HepG2 (cell line): Measurements from ENCODE around the gene OSBPL10. TPM values are rescaled to one million over a fixed set of nuclear protein-coding genes. Genes with fewer than 3 reads are reported as not detected.

Experiments used
- ATAC-seq: fragments of 200-7000 bp; cut with Tn5 transposase; 3 replicates; pipeline ENCODE4 v1.9.1; 2020; ENCODE audit warnings: mild to moderate bottlenecking, moderate library complexity
- BruUV-seq: library from RNA; stranded (reverse); fragments of 400-500 nt; replicated peaks from 2 replicates; lab custom pipeline; 2021; lab: Mats Ljungman, UMichigan
- CTCF ChIA-PET: fragments of 300-600 bp; formaldehyde crosslinking; extraction: SDS; loops from one replicate; lab custom pipeline; 2021; ENCODE audit warnings: low total read pairs, inconsistent platforms, low intra/inter-chr PET ratio; lab: Yijun Ruan, JAX
- POLR2A ChIA-PET: fragments of 350-600 bp; sonication (Branson Sonifier 250); formaldehyde crosslinking; loops from one replicate; lab custom pipeline; 2020; ENCODE audit warnings: antibody characterized with exemption, inconsistent platforms; lab: Yijun Ruan, JAX
- DNase-seq: peaks from one replicate; pipeline ENCODE4 v3.0.0-alpha.2; 2015; ENCODE audit warnings: low spot score
- FAIRE-seq: peaks from 3 replicates; lab custom pipeline; 2011; peaks lifted over from hg19 to GRCh38; lab: Jason Lieb, UNC
- H2AFZ ChIP-seq: one replicate; pipeline ENCODE4 v1.6.1; 2011; ENCODE audit warnings: low read length, inconsistent platforms
- H3K27ac ChIP-seq: fragments of 300-600 bp; 3 replicates; pipeline ENCODE4 v1.8.0; 2011; ENCODE audit warnings: mixed run types, mild to moderate bottlenecking, mixed read lengths, low read length, inconsistent platforms; ENCODE audit not compliant: insufficient read depth; ENCODE audit errors: extremely low read length
- H3K27me3 ChIP-seq, 2 experiments: fragments of 200-600 bp in 1 of 2; 2 replicates in 1 of 2; 3 replicates in 1 of 2; pipeline versions ENCODE4 v1.6.0 to v1.8.0; 2011; ENCODE audit warnings: low read length in 2 of 2, mild to moderate bottlenecking in 2 of 2, moderate library complexity in 2 of 2, inconsistent platforms in 1 of 2; ENCODE audit not compliant: insufficient read depth in 2 of 2, control insufficient read depth in 1 of 2
- H3K36me3 ChIP-seq, 2 experiments: fragments of 200-600 bp in 1 of 2; replicated peaks in 1 of 2; 2 replicates in 1 of 2; 3 replicates in 1 of 2; pipeline versions ENCODE4 v1.5.1 to v1.8.0; 2011; ENCODE audit warnings: low read length in 2 of 2, inconsistent platforms in 1 of 2; ENCODE audit not compliant: insufficient read depth in 2 of 2, control insufficient read depth in 1 of 2
- H3K4me1 ChIP-seq: 2 replicates; pipeline ENCODE4 v1.5.1; 2012; ENCODE audit warnings: low read length, inconsistent platforms; ENCODE audit not compliant: insufficient read depth
- H3K4me2 ChIP-seq: 2 replicates; pipeline ENCODE4 v1.6.0; 2011; ENCODE audit warnings: low read depth, low read length, inconsistent platforms
- H3K4me3 ChIP-seq, 3 experiments: fragments of 200-600 bp in 1 of 3; sonication (generic), shearing (Covaris generic) in 1 of 3; replicated peaks in 1 of 3; 2 replicates each; pipeline ENCODE4 v1.5.1; 2011 to 2016; ENCODE audit warnings: low read length in 3 of 3, inconsistent platforms in 2 of 3, low read depth in 2 of 3, mild to moderate bottlenecking in 2 of 3, control low read depth in 1 of 3, mixed read lengths in 1 of 3; ENCODE audit not compliant: insufficient read depth in 1 of 3
- H3K79me2 ChIP-seq: one replicate; pipeline ENCODE4 v1.6.1; 2011; ENCODE audit warnings: low read length, inconsistent platforms; ENCODE audit not compliant: insufficient read depth
- H3K9ac ChIP-seq: 2 replicates; pipeline ENCODE4 v1.6.0; 2011; ENCODE audit warnings: mild to moderate bottlenecking, low read depth, low read length, inconsistent platforms; ENCODE audit not compliant: insufficient read depth
- H3K9me3 ChIP-seq: 2 replicates; pipeline ENCODE4 v1.5.1; 2012; ENCODE audit warnings: mild to moderate bottlenecking, low read length
- H4K20me1 ChIP-seq: 2 replicates; pipeline ENCODE4 v1.6.0; 2011; ENCODE audit warnings: inconsistent platforms, mild to moderate bottlenecking, low read length, moderate library complexity; ENCODE audit not compliant: insufficient read depth
- ADNP ChIP-seq: sonication (generic); formaldehyde crosslinking; IDR thresholded peaks from 2 replicates; pipeline ENCODE4 v1.4.0; 2020; ENCODE audit warnings: missing genetic modification reagents
- CTCF ChIP-seq: sonication (generic); formaldehyde crosslinking; IDR thresholded peaks from 2 replicates; pipeline ENCODE4 v1.5.0; 2020; ENCODE audit warnings: mild to moderate bottlenecking, missing genetic modification reagents, moderate library complexity
- FIP1L1 ChIP-seq: fragments of 200-400 bp; formaldehyde crosslinking; IDR thresholded peaks from 2 replicates; pipeline ENCODE4 v1.6.1; 2018; ENCODE audit warnings: low read depth, mild to moderate bottlenecking, low read length, moderate library complexity, borderline replicate concordance; ENCODE audit not compliant: insufficient read depth
- FOXA1 ChIP-seq, 2 experiments: fragments of 450-650 bp in 1 of 2; sonication (generic) in 1 of 2; formaldehyde crosslinking in 1 of 2; IDR thresholded peaks; 2 replicates each; pipeline versions ENCODE4 v1.4.0 to v1.6.1; 2016 to 2020; ENCODE audit warnings: missing genetic modification reagents in 1 of 2
- FOXA3 ChIP-seq: IDR thresholded peaks from 2 replicates; pipeline ENCODE4 v1.6.1; 2016; ENCODE audit warnings: missing genetic modification reagents, missing compliant biosample characterization
- GATAD2A ChIP-seq: IDR thresholded peaks from 2 replicates; pipeline ENCODE4 v1.6.1; 2016
- MAX ChIP-seq: IDR thresholded peaks from 2 replicates; pipeline ENCODE4 v1.6.1; 2012; ENCODE audit warnings: inconsistent platforms
- NR2F6 ChIP-seq, 2 experiments: IDR thresholded peaks; 2 replicates each; pipeline ENCODE4 v1.6.1; 2016; ENCODE audit warnings: antibody characterized with exemption in 1 of 2, mild to moderate bottlenecking in 1 of 2
- PAXIP1 ChIP-seq: sonication (generic); formaldehyde crosslinking; conservative IDR thresholded peaks from 2 replicates; pipeline ENCODE4 v1.4.0; 2020; ENCODE audit warnings: mild to moderate bottlenecking, missing genetic modification reagents, moderate library complexity
- SKI ChIP-seq: fragments of 450-650 bp; IDR thresholded peaks from one replicate; pipeline ENCODE4 v1.6.1; 2018; ENCODE audit warnings: mild to moderate bottlenecking; ENCODE audit not compliant: partially characterized antibody
- SOX13 ChIP-seq, 3 experiments: fragments of 450-650 bp in 1 of 3; sonication (generic) in 1 of 3; formaldehyde crosslinking in 1 of 3; IDR thresholded peaks in 2 of 3; conservative IDR thresholded peaks in 1 of 3; 2 replicates each; pipeline versions ENCODE4 v1.5.0 to v1.6.1; 2016 to 2020; ENCODE audit warnings: antibody characterized with exemption in 1 of 3, mild to moderate bottlenecking in 1 of 3, missing compliant biosample characterization in 1 of 3, missing genetic modification reagents in 1 of 3, moderate library complexity in 1 of 3
- SOX6 ChIP-seq, 2 experiments: fragments of 450-650 bp in 1 of 2; sonication (generic) in 1 of 2; formaldehyde crosslinking in 1 of 2; IDR thresholded peaks; 2 replicates each; pipeline versions ENCODE4 v1.4.0 to v1.6.1; 2017 to 2020; ENCODE audit warnings: antibody characterized with exemption in 1 of 2, mild to moderate bottlenecking in 1 of 2, missing genetic modification reagents in 1 of 2
- SP4 ChIP-seq: sonication (generic); formaldehyde crosslinking; IDR thresholded peaks from 2 replicates; pipeline ENCODE4 v1.8.1; 2023; ENCODE audit warnings: mild to moderate bottlenecking, missing genetic modification reagents
- ZNF749 ChIP-seq: sonication (generic); formaldehyde crosslinking; IDR thresholded peaks from 2 replicates; pipeline ENCODE4 v1.8.0; 2022; ENCODE audit warnings: mild to moderate bottlenecking, missing genetic modification reagents, moderate library complexity, borderline replicate concordance
- WGBS: methylation state at CpG from one replicate; pipeline ENCODE4 v1.1.6; 2017; ENCODE audit warnings: low lambda C conversion rate; 5-methylcytosine and 5-hydroxymethylcytosine counted together
- in situ Hi-C: cut with HindIII; loops from 2 replicates; pipeline ENCODE4 v1.10.0; 2017; ENCODE audit warnings: low pct_unique_long_range_greater_than_20kb; ENCODE audit not compliant: extremely low pct_ligation_motif_present
- intact Hi-C: fragments of 100-400 bp; cut with micrococcal nuclease; formaldehyde crosslinking; loops from one replicate; pipeline ENCODE4 v1.10.0; 2022; ENCODE audit not compliant: unreplicated experiment
- polyA plus RNA-seq, 8 experiments: library from polyadenylated mRNA; depleted of rRNA in 3 of 8; stranded (reverse) in 7 of 8; unstranded in 1 of 8; fragments of >200 nt; fragmentation: Illumina TruSeq in 4 of 8; extraction: Trizol in 4 of 8; gene quantifications; 2 replicates each; pipeline versions ENCODE4 v1.2.1 to v1.2.3, GENCODE V29; 2011 to 2016; ENCODE audit warnings: low read depth in 4 of 8, missing spikeins in 1 of 8, mixed read lengths in 1 of 8; ENCODE audit not compliant: insufficient read depth in 1 of 8
- total RNA-seq, 5 experiments: library from RNA; depleted of rRNA; stranded (reverse); fragments of >200 nt; fragmentation: Illumina TruSeq; extraction: Trizol; gene quantifications; 2 replicates each; pipeline ENCODE4 v1.2.3, GENCODE V29; 2016; ENCODE audit warnings: low read depth in 1 of 5

The OSBPL10 gene
- total and polyA plus RNA-seq, 2 of the 13 experiments (the other 11 are each of a cell fraction or from before 2014, with no cell fraction given): 10.3 to 28.6 TPM

DNA sequence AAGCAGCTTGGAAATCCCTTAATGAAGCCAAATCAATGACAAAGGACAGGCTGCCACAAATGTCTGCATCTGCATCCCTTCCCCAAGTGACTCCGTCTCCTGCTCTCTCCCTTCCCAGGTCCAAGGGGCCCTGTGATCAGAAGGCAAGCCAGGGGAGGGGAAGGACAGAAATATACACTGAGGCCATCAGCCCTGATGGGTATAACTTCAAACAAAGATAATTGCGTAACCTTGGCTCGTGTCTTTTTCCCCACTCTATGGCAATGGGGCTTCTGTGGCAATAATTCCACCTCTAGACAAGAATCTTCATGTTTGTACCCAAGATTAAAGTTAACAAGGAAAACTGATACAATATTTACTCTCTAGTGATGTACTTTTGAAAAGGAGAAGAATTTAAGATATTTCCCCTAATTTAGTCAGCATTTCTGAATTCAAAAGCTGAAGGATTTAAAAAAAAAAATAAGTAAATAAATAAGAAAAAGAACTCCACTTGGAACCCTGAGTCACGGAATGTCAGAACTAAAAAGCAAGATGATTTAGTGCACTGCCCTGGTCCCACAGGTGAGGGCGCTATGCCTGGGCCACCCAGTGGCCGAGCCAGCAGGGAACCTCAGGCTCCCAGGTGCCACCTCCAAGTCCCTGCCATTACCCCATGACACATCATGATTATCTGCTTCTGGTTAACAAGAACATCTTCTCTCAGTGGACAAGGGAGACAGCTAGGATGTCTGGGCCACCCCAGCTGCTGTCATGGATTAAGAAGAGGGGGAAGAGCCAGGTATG, 293.9 kb downstream of the OSBPL10 start:
- Histone ChIP-seq H3K4me2 (no peak overlapping the region), H3K36me3 (peaks cover 5 to 23% of the 10 kb centered on the region in 2 experiments; a peak in 4 of 5 replicates), H3K9me3 (peaks cover 4% of the 10 kb centered on the region; the same call in 1 of the 2 replicates), H3K79me2 (no peaks in the 10 kb centered on the region), H3K27me3 (no peaks in the 10 kb centered on the region), H3K4me3 (no peak overlapping the region), H3K9ac (no peak overlapping the region), H3K4me1 (peaks cover 12% of the 10 kb centered on the region), H3K27ac (no peak overlapping the region), H4K20me1 (no peaks in the 10 kb centered on the region), H2AFZ (no peak overlapping the region)
- POLR2A ChIA-PET: no interaction called here
- WGBS: 71% methylated on average over 6 of the region's 6 CpGs
- ATAC-seq: peak; percentile 76
- peak; percentile 59 for DNase-seq
- CTCF ChIA-PET: no interaction called here
- peak; percentile 42 for FAIRE-seq
- BruUV-seq: no TSS peak
- in situ Hi-C loops: no loop called here
- intact Hi-C loops: no loop called here
- TF ChIP-seq FOXA3 (CRISPR knock-in tag): peak; percentile 8; the same call in 1 of the 2 replicates
- no peak for TF ChIP-seq SP4 (CRISPR knock-in tag)
- no peak for TF ChIP-seq SKI
- TF ChIP-seq FOXA1 (IDR thresholded peaks at IDR 0.05): no peak
- TF ChIP-seq FOXA1 (CRISPR knock-in tag; IDR thresholded peaks at IDR 0.05): 0 out of 2 replicates have a peak, but pooled peaks have one; percentile 6
- no peak for TF ChIP-seq FIP1L1
- TF ChIP-seq ZNF749 (CRISPR knock-in tag): no peak
- TF ChIP-seq CTCF (CRISPR knock-in tag): peak; percentile 39
- TF ChIP-seq MAX: peak; percentile 29; the same call in 1 of the 2 replicates
- TF ChIP-seq ADNP: 0 out of 2 replicates have a peak, but pooled peaks have one; percentile 66
- TF ChIP-seq NR2F6 (IDR thresholded peaks at IDR 0.05): 0 out of 2 replicates have a peak, but pooled peaks have one; percentile 18
- TF ChIP-seq NR2F6 (CRISPR knock-in tag; IDR thresholded peaks at IDR 0.05): no peak
- 0 out of 2 replicates have a peak, but pooled peaks have one; percentile 26 for TF ChIP-seq PAXIP1 (CRISPR knock-in tag)
- no peak for TF ChIP-seq SOX13 (IDR thresholded peaks at IDR 0.05)
- TF ChIP-seq SOX13 (CRISPR knock-in tag; conservative IDR thresholded peaks at IDR 0.05 in 1 of 2, IDR thresholded peaks at IDR 0.05 in 1 of 2): peak in 1 of 2 experiments; percentile 44; a peak in 1 of 4 replicates
- peak; percentile 74 for TF ChIP-seq GATAD2A
- no peak for TF ChIP-seq SOX6 (IDR thresholded peaks at IDR 0.05)
- TF ChIP-seq SOX6 (CRISPR knock-in tag; IDR thresholded peaks at IDR 0.05): peak; percentile 17; the same call in 1 of the 2 replicates
